NCI-H82 treated with DMSO at 0.1 percent for 48 hours (cell line): ENCODE measurements around the gene CCDC157.

Experiments
- DNase-seq: peaks from one replicate; lab custom pipeline; 2025; ENCODE audit not compliant: unreplicated experiment; lab: John Stamatoyannopoulos, UW

CCDC157 gene

DNA sequence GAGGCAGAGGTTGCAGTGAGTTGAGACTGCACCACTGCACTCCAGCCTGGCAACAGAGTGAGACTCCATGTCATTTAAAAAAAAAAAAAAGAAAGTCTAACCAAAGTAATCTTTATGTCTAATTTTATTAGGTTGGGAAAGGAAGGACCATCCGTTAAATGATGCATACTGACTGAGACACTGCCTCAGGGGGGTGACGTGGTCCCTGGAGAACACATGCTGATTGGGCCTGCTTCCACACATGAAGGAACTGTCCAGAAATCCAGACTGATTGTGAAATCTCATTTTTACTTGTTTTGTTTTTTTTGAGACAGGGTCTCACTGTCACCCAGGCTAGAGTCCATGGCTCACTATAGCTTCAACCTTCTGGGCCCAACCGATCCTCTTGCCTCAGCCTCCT lies 5.6 kb upstream of the CCDC157 start:
- DNase-seq, result no peak

DNA sequence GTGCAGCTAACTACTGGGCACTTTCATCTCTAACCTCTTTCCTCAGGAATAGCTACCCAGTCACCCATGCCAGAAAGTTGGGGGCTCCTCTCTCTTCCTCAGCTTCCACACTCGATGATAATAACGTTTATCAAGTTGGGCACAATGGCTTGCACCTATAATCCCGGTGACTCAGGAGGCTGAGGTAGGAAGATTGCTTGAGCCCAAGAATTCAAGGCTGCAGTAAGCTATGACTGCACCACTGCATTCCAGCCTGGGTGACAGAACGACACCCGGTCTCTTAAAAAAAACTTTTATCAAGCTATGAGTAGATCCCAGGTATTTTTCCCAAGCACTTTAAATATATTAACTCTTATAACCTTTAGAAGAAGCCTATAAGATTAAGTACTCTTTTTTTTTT lies 2.2 kb upstream of the CCDC157 start:
- no peak for DNase-seq

DNA sequence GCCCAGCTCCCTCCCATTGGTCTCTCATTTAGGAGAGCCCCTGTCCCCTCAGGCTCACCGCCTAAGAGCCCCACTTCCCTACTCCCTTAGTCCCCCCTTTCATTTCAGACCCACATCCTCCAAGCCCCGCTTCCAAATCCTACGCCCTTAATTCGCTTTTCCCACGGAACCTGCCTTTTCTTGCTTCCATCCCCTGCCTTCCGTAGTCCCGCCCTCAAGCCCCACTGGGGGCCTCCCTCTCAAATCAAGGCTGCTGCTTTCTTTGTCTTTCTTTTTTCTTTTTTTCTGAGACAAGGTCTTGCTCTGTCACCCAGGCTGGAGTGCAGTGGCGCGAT lies 396 bp downstream of the CCDC157 start:
- no peak for DNase-seq

DNA sequence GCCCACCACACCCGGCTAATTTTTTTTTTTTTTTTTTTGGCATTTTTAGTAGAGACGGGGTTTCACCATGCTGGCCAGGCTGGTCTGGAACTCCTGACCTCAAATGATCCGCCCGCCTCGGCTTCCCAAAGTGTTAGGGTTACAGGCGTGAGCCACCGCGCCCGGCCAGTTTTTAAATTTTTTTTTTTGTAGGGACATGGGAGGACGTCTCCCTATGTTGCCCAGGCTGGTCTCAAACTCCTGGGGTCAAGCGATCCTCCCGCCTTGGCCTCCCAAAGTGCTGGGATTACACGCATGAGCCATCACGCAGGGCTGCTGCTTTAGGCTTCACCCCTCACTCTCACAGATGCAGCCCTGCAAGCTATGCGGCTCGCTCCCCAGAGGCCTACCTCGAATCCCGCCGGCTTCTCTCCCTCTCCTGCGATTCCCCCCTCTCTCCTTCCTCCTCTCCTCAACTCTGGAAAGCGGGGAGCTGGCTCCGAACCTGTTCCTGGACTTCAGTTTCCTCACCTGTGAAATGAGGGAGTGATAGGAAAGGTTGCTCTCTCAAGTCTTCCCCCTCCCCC lies 926 bp downstream of the CCDC157 start:
- no peak for DNase-seq

DNA sequence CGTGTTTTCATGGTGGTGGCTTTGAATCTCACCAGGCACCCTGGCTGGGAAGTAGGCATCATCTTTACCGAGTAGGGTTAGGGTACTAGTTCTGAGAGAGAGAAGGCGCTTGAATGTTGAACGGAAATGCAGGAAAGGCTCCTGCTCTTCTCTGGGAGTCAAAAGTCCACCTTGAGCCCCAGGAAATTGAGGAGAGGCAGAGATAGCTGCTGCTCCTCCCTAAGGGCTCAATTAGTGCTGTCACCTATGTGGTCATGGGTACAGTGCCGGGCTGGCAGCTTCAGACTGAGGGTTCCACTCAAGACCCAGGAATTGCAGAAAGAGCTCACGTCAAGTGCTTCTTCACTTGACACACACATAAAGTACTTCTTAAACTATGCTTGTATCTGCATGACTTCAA lies 1.7 kb downstream of the CCDC157 start:
- DNase-seq, result no peak

DNA sequence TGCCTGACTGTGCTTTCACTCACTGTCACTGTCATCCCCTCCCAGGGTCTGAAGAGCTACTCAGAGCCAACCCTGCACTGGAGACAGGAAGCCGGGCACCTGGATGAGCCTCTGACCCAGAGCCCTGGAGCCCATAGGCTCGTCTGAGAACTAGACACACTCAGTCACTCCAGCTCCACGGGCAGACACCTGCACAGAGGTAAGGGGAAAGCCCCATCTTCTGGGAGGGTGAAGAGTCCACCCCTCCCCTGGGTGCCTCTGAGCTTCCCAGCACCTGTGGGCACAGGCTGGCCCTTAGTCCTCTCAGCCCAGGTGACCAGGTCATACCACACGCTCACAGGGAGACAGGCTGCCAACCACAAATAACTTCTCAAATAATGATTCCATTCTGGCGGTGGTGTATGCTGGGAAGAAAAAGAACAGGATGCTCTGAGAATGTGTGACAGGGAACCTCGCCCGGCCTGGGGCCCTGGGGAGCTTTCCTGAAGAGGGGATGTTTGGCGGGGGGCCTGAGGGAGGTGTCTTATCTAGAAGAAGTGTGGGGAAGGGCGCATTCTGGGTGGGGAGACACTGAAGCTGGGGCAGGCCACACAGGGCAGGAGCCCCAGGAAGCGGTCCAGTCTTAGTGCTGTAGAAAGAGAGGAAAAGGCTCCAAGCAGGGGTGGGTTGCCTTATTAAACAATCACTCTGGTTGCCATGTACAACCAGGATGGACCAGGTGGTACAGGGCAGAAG lies 5.3 kb downstream of the CCDC157 start:
- no peak for DNase-seq

DNA sequence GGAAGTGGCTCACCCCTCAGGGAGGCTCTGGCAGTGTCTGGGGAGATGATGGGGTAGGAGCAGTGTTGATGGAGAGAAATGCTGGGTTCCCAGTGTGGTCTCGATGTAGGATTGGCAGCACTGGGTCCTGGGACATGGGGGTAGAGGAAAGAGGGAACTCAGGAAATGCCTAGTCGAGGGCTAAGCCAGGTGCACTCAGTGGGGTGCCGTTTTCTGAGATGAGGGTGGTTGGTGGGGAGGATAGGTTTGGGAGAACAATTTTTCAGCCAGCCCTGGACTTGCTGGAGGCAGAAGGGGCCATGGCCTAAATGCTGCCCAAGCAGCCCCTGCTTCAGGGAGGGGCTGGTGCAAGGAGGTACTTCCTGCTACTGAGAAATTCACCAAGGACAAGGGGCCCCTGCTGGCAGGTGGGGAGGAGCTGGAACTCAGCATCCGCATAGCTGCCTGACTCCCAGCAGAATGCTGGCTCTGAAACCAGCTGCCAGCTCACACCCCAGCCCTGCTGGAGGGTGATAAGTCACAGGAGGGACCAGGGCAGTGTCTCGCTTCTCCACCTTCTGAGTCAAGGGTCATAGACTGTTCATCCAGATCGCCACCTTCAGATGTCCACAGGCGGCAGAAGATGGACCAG lies 6.0 kb downstream of the CCDC157 start:
- DNase-seq, result no peak

DNA sequence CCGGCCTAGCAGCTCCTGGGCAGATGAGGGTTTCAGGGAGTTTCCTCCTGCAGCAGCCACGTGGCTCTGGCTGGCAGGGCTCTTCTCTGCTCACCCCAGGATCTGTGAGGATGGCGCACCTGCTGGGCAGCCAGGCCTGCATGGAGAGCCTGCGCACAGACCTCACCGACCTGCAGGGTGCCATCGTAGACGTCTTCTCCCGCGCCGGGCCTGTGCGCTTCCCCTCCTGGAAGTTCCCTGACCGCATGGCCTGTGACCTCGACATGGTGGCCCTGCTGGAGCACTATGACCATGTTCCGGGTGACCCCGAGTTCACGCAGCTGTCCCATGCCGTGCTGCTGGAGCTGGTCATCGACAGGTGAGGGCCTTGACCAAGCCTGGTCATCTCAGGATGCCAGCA lies 9.1 kb downstream of the CCDC157 start:
- no peak for DNase-seq

DNA sequence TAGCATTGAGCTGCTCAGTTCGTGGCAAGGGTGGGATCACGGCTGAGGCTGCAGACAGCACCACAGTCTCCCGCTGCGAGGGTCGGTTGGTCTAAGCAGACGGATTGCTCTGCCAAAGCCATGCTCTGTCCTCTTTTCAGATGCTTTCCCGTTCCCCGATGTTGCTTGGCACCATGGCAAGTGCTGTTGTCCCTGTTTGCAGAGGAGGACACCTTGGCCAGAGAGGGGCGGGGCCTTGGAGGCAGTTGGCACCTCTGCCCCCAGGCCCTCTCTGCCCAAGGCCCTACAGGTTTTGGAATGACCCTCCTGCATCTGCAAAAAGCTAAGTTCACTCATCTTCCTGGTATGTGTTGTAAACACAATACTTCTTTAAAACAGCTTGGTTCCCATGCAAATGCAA lies 11.6 kb downstream of the CCDC157 start:
- no peak for DNase-seq

DNA sequence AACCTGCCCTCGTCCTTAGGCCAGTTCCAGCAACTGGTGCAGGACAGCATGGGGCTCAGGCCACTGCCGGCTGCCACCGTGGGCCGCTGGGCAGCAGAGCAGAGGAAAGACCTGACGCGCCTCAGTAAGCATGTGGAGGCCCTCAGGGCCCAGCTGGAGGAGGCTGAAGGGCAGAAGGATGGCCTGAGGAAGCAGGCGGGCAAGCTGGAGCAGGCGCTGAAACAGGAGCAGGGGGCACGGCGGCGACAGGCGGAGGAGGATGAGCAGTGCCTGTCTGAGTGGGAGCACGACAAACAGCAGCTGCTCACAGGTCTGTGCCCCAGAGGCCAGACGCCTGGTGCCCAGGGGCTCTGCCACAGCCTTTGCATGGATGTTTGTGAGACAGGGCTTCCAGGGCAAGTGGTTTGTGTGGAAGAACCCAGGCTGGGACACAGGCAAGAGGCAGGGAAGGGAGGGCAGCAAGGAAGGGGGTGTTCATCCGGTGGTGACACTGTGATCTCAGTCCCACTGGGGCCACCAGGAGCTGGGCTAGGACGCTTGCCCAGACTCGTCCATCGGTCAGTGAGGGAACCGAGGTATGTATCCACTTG lies 13.9 kb downstream of the CCDC157 start:
- no peak for DNase-seq

DNA sequence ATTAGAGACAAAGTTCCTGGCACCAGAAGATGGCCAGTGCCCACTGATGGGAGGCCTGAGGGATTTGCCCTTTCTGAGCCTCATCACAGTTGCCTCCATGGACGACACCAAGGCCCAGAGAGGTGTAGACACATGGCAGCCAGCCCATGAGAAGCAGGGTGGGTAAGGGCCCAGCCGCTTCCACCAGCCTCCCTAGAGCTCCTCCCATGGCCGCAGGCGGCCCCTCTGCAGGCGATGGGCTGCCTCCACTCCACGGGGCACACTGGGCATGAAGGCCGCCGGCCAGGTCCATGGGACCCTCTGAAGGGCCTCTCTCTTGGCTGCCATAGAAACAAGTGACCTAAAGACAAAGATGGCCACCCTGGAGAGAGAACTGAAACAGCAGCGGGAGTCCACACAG lies 14.5 kb downstream of the CCDC157 start:
- DNase-seq, result no peak

DNA sequence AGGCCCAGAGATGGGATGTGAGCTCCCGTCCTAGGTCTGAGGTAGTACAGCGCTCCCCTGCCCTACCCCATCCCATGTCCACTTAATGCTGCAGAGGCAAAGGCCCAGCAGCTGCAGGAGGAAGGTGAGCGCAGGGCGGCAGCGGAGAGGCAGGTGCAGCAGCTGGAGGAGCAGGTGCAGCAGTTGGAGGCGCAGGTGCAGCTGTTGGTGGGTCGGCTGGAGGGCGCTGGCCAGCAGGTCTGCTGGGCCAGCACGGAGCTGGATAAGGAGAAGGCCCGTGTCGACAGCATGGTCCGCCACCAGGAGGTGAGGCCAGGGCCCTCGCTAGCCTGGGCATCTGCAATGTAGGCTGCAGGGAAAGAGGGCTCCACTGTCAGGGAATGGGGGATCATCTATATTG lies 15.2 kb downstream of the CCDC157 start:
- no peak for DNase-seq

DNA sequence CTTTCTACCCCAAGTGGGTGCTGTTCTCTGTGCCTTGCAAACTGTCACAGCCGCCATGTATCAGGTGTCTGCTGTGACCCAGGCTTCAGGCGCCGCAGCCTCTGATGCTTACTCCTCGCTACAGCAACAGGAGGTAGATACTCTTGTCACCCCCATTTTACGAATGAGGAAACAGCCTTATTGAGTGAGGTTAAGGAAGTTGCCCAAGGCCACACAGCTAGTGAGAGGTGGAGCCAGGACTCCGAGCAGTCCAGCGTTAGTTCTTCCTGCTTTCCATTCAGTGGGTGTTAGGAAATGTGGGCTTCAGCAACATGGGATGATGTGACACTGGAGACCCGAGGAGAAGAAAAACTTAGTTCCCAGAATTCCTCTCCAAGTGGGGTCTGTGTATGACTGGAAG lies 16.1 kb downstream of the CCDC157 start:
- DNase-seq, result no peak

DNA sequence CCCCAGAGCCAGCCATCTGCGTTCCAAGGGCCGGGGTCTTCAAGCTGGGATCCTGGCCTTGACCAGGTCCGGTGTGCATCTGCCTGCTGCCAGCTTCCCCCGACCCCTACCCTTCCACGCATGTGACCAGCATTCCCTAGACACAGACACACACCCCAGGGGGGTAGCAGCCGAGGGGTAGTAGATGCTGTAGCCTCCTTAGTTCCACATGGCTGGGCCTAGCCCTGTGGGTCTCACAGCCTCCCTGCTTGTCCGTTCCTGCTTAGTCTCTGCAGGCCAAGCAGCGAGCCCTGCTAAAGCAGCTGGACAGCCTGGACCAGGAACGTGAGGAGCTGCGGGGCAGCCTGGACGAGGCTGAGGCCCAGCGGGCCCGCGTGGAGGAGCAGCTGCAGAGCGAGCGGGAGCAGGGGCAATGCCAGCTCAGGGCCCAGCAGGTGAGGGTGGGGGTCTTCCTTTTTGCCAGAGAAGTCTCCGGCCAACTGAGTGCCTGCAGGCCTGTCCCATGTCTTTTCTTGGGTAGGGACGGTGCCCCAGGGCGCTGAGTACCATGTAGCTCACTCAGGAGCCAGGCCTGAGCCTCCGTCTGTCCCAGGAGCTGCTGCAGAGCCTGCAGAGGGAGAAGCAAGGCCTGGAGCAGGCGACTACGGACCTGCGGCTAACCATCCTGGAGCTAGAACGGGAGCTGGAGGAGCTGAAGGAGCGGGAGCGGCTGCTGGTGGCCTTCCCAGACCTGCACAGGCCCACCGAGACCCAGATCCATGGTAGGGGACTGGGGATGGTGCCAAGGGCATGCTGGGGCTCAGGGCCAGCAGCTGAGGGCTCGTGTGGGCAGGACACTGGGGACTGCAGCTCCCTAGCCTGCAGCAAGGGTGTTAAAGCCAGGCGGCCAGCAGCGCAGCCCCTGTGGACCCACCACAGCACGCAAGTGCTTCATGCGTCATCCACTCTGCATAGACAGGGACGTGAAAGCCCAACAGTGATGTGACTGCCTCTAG lies 16.8 kb downstream of the CCDC157 start:
- DNase-seq, result no peak

DNA sequence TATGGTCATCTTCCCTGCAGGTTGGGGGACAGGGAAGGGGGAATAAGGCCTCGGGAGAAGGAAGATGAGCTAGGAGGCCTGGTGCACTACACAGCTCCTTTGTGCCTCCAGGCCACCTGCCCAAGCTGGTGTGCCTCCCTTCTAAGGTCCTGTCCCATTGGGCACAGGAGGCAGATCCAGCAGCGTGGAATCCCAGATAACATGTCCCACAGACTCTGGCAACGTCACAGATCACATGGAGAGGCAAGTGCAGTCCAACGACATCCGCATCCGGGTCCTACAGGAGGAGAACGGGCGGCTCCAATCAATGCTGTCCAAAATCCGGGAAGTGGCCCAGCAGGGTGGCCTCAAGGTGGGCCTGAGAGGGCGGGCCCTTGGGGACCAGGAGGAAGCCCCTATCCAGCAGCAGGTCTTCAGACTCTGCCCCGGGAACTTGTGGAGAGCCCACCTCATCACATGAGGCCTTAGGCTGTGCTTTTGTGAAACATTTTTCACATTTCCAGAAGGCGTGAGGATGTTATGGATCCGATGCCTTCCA lies 18.6 kb downstream of the CCDC157 start:
- no peak for DNase-seq

DNA sequence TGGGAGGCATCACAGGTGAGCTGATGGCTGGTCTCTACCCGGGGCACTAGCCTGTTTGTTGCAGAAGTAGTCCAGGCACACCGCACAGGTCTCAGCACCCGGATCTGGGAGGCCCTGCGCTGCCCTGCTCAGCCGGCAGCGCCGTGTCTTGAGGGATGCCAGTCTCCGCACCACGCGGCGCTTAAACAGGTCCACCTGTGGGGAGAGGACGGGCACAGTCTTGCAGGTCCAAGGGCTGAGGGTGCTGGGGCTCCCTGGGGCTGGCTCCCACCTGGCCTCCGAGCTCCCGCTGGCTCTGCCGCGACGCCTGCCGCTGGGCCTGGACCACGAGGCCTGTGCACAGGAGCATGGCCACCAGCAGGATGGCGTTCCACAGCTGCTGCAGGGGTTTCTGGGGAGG lies 23.2 kb downstream of the CCDC157 start:
- no peak for DNase-seq

DNA sequence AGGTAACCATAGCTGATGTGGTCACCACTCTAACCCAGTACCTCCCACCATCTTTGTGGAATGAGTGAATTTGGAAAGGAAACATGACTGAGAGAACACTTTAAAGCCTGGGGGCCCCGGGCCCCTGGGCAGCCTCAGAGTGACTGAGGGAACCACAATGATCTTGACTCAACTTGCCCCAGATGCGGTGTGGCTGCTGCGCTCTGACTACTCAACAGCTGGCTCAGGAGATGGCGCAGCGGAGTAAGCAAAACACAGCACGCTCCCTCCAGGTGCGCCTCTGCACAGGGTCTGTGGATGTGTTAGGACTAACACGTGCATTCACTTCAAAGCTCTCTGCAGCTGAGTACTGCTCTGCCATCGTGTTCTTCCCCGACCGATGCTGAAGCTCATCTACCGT lies 24.5 kb downstream of the CCDC157 start:
- DNase-seq, result no peak

DNA sequence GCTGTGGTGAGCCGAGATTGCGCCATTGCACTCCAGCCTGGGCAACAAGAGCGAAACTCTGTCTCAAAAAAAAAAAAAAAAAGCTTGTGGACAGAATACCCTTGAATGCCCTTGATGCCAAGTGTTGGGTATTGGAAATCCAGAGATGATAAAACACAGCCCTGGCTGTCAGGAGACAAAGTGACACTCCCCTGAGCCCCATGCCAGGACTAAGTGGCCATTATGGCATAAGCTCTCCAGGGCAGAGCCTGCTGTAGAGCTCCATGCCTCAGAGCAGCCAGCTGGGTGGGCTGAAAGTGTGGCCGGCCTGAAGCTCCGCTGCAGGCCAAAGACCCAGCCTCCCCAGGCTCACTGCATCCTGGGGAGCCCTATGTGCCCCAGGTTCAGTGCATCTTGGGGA lies 25.5 kb downstream of the CCDC157 start:
- no peak for DNase-seq

DNA sequence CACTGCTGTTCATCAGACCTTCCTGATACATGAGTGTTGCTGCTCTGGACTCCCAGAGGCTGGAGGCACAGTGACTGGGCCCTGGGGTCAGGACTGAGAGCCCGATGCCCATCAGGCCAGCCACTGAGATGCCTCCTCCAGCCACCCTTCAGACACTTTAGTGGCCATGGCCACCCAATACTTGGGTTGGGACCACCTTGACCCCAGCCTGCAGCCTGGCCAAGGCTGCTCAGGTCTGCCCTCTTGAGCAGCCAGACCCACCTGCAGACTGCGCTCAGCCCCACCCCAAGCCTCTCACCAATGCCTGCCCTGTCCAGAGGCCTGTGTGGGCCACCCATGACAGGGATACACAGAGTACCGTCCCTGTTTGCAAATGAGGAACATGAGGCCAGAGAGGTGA lies 26.3 kb downstream of the CCDC157 start:
- DNase-seq, result no peak

DNA sequence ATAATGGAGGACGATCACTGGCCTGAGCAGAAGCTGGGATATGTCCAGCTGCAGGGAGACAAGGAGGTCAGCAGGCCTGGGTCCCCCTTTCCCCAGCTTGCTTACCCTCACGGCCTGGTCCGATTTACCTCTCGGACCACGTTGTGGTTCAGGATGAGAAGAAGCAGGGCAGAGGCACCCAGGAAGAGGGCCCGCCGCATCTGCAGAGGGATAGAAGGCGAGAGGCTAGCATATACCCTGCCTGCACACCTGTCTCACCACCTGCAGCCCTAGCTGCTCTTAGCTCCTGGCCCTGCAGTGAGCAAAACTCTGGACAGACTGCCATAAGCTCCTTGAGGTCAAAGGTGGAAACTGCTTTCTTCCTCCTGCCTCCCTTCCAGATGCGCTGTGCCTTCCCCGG lies 29.1 kb downstream of the CCDC157 start:
- DNase-seq, result no peak

DNA sequence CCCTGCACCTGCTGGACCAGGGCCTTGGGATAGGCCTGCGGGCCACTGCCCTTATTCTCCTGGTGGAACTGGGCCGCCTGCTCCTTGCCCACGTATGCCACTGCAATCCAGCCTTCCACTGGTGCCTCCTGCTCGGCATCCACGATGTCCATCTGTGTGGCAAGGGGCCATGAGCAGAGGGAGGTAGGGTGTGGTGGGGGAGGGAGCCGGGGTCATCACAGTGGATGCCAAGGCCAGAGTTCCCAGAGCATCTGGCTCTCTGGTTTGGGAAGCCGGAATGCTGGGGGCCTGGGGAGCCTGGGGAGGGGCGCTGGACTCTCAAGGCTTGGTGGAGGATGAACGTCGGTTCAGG lies 29.8 kb downstream of the CCDC157 start:
- no peak for DNase-seq
